Measurements from ENCODE around the gene ASPG. TPM values are rescaled to one million over a fixed set of nuclear protein-coding genes. Genes with fewer than 3 reads are reported as not detected.

The ASPG gene
- polyA plus RNA-seq, 1 donor (not counting 4 experiments of a cell fraction or from before 2014, with no cell fraction given) = 0.10 TPM

GRCh38 chr14:104121142-104121541 lies 35.6 kb downstream of the ASPG start:
- H3K79me2 ChIP-seq (ENCODE audit: control insufficient read depth, insufficient read depth, low read length) = no peaks in the 10 kb centered on the region
- no peak for FAIRE-seq
- no peak for DNase-seq (ENCODE audit: low read depth, low spot score)
- H3K36me3 ChIP-seq (ENCODE audit: control insufficient read depth in 2 of 2, extremely low read depth in 1 of 2, insufficient read depth in 2 of 2, low read length in 2 of 2) = no peaks in the 10 kb centered on the region
- no peak overlapping the region for H3K4me2 ChIP-seq (ENCODE audit: control insufficient read depth, extremely low read depth, insufficient read depth, low read depth, low read length)
- peaks cover 29% of the 10 kb centered on the region for H3K27me3 ChIP-seq (ENCODE audit: control insufficient read depth, extremely low read depth, insufficient read depth, low read length)
- no peak overlapping the region for H3K27ac ChIP-seq (ENCODE audit: control insufficient read depth, insufficient read depth, low read length)
- no peaks in the 10 kb centered on the region for H3K9me1 ChIP-seq (ENCODE audit: control insufficient read depth, extremely low read depth, insufficient read depth, low read length)
- H4K20me1 ChIP-seq (ENCODE audit: control insufficient read depth, extremely low read depth, insufficient read depth, low read length) = no peaks in the 10 kb centered on the region
- H2AFZ ChIP-seq (ENCODE audit: control insufficient read depth, low read length) = no peak overlapping the region
- no peak overlapping the region for H3K4me3 ChIP-seq (ENCODE audit: control insufficient read depth in 2 of 3, extremely low read depth in 1 of 3, insufficient read depth in 2 of 3, low read depth in 1 of 3, low read length in 3 of 3)
- H3K4me1 ChIP-seq (ENCODE audit: control insufficient read depth, extremely low read depth, insufficient read depth, low read length) = peaks cover 6% of the 10 kb centered on the region
- no peak for TF ChIP-seq EZH2 (IDR thresholded peaks at IDR 0.05; ENCODE audit: low read length)
- TF ChIP-seq CTCF (optimal IDR thresholded peaks at IDR 0.05 in 1 of 3, IDR thresholded peaks at IDR 0.05 in 1 of 3, conservative IDR thresholded peaks at IDR 0.05 in 1 of 3; ENCODE audit: extremely low read depth in 1 of 3, insufficient read depth in 2 of 3, low read length in 3 of 3) = no peak
- H3K9me3 ChIP-seq (ENCODE audit: control insufficient read depth, low read depth, low read length) = no peaks in the 10 kb centered on the region
- dilution Hi-C loops (cut with MboI; ENCODE audit: extremely low pct_ligation_motif_present, low sequenced_read_pairs) = no loop called here
- no peak overlapping the region for H3K9ac ChIP-seq (ENCODE audit: control insufficient read depth, extremely low read depth, insufficient read depth, low read length)

GRCh38 chr14:104123879-104124278 lies 38.4 kb downstream of the ASPG start:
- no peak overlapping the region for H2AFZ ChIP-seq (ENCODE audit: control insufficient read depth, low read length)
- H3K27me3 ChIP-seq (ENCODE audit: control insufficient read depth, extremely low read depth, insufficient read depth, low read length) = peaks cover 18% of the 10 kb centered on the region
- no peaks in the 10 kb centered on the region for H4K20me1 ChIP-seq (ENCODE audit: control insufficient read depth, extremely low read depth, insufficient read depth, low read length)
- no peaks in the 10 kb centered on the region for H3K79me2 ChIP-seq (ENCODE audit: control insufficient read depth, insufficient read depth, low read length)
- H3K4me3 ChIP-seq (ENCODE audit: control insufficient read depth in 2 of 3, extremely low read depth in 1 of 3, insufficient read depth in 2 of 3, low read depth in 1 of 3, low read length in 3 of 3) = no peak overlapping the region
- dilution Hi-C loops (cut with MboI; ENCODE audit: extremely low pct_ligation_motif_present, low sequenced_read_pairs) = no loop called here
- TF ChIP-seq CTCF (optimal IDR thresholded peaks at IDR 0.05 in 1 of 3, IDR thresholded peaks at IDR 0.05 in 1 of 3, conservative IDR thresholded peaks at IDR 0.05 in 1 of 3; ENCODE audit: extremely low read depth in 1 of 3, insufficient read depth in 2 of 3, low read length in 3 of 3) = no peak
- no peak for TF ChIP-seq EZH2 (IDR thresholded peaks at IDR 0.05; ENCODE audit: low read length)
- no peaks in the 10 kb centered on the region for H3K9me3 ChIP-seq (ENCODE audit: control insufficient read depth, low read depth, low read length)
- DNase-seq (ENCODE audit: low read depth, low spot score) = no peak
- no peak overlapping the region for H3K4me2 ChIP-seq (ENCODE audit: control insufficient read depth, extremely low read depth, insufficient read depth, low read depth, low read length)
- no peak for FAIRE-seq
- H3K36me3 ChIP-seq (ENCODE audit: control insufficient read depth in 2 of 2, extremely low read depth in 1 of 2, insufficient read depth in 2 of 2, low read length in 2 of 2) = no peaks in the 10 kb centered on the region
- H3K9ac ChIP-seq (ENCODE audit: control insufficient read depth, extremely low read depth, insufficient read depth, low read length) = no peak overlapping the region
- no peaks in the 10 kb centered on the region for H3K4me1 ChIP-seq (ENCODE audit: control insufficient read depth, extremely low read depth, insufficient read depth, low read length)
- H3K27ac ChIP-seq (ENCODE audit: control insufficient read depth, insufficient read depth, low read length) = no peak overlapping the region
- no peaks in the 10 kb centered on the region for H3K9me1 ChIP-seq (ENCODE audit: control insufficient read depth, extremely low read depth, insufficient read depth, low read length)

Measured in keratinocyte (primary cell).